NOMO-1 treated with DMSO at 0.1 percent for 48 hours (cell line): ENCODE data around the gene GRK3.
"Not testable (repeated sequence)": the region's sequence is repeated elsewhere in the genome, so short reads cannot be mapped to it uniquely, and the experiment has no call there.

ENCODE experiments used
- DNase-seq: peaks from one replicate; lab custom pipeline; 2025; ENCODE audit not compliant: unreplicated experiment; lab: John Stamatoyannopoulos, UW

GRK3 gene

DNA sequence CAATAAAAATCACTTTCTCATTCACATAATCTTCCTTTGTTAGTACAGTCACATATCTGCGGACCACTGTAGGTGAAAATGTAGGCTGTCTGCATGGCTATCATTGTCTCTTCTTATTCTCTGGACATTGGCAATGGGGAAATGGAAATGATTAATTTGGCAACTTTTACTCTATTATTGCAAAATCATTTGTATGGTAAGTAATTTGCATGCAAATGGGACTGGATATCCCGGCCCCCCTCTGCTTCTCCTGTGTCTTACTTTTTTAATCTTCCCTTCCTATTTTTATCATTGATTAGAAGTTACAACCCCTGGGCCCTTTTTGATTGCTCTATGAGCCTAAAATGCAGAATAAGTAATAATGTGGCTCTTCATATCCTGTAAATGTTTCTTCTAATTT, 6.0 kb downstream of the GRK3 start:
- DNase-seq, result peak; percentile 41

DNA sequence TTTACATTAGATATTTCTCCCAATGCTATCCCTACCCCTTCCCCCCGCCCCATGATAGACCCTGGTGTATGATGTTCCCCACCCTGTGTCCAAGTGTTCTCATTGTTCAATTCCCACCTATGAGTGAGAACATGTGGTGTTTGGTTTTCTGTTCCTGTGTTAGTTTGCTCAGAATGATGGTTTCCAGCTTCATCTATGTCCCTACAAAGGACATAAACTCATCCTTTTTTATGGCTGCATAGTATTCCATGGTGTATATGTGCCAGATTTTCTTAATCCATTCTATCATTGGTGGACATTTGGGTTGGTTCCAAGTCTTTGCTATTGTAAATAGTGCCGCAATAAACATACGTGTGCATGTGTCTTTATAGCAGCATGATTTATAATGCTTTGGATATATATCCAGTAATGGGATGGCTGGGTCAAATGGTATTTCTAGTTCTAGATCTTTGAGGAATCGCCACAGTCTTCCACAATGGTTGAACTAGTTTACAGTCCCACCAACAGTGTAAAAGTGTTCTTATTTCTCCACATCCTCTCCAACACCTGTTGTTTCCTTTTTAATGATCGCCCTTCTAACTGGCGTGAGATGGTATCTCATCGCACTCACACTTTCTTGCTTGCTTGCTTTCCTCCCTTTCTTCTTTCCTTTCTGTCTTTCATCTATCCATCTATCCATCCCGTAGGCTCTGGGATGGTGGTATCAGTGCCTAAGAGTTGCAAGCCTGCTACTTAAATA, 7.7 kb downstream of the GRK3 start:
- not testable (repeated sequence) for DNase-seq

DNA sequence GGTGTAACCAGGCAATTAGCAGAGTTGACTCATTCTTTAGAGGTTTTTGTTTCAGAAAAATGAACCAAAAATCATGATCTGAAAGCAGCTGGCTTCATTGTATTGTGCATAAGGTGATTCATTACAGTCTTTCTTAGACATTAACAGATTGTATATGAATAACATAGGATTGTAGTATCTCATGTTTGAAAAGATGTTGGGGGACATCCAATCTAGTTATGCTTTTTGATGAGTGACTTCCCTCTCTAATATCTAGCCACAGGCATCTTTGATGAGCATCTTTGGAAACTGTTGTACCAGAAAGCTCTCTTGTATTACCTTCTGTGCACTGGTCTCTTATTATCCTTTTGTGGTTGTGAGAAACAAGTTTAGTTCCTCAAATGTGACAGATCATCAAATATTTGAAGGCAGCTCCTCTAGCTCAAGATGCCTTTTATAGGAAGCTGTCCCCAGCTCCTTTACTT, 8.3 kb downstream of the GRK3 start:
- DNase-seq, result peak; percentile 80

DNA sequence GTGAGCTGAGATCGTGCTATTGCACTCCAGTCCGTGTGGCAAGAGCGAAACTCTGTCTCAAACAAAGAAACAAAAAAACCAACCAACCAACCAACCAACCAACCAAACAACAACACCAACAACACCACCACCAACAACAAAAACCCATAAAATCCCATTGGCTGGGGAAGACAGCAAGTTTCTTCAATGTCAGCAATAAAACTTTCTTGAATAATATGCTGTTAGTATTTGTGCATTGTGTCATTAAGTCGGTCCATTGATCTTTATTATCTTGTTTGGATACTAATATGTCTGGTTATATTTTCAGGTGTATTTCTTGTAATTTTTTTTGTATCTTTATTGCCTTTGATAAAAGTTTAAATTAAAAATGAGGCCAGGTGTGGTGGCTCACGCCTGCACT, 9.4 kb downstream of the GRK3 start:
- DNase-seq, result no peak

DNA sequence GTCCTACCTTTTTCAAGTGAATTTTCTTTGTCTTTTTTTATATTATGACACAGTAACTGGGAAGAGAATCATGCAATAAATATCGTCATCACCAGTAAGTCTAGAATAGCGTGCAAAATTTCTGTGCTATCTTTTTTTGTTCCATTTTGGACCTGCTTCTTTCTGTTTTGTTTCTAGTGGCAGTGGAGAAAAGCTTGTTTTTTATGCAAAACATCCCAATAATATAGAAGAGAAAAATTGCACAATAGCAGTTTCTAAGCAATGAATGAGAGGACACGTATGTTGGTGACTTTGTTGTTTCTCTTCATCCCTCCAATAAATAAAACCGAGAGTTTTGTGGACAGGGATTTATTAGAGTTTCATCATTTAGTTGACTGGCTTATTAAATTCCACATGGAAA, 10.3 kb downstream of the GRK3 start:
- no peak for DNase-seq

DNA sequence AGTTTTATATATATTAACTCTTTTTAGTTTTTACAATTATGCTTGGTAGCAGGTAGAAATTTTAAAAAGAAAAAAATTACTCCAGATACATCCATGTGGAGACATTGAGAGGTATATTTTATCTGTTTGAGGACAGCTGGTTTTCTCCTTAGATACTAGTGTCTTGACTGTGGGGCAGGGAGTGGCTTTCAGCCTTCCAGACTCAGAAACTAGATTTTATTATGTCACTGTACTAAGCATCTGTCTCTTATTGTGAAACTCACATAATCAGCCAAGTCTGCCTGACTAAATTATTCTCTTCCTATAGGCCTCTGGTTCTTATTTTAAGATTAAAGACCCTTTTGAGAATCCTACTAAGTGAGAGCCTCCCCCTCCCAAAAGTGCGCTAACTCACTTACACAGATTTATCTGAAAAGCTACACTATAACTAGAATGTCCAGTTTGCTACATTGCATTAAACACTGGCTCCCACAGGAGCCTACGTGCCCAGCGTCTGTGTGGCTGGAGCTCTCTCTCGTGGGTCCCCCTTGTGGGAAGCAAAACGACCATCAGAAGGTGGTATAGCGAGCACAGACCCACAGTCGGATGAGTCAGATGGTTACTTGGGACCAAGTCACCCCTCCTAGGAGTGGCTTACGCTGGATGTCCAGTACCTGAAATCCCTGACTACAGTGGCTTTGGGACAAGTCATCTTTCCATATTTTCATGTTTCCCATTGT, 11.4 kb downstream of the GRK3 start:
- DNase-seq, result not testable (repeated sequence)

DNA sequence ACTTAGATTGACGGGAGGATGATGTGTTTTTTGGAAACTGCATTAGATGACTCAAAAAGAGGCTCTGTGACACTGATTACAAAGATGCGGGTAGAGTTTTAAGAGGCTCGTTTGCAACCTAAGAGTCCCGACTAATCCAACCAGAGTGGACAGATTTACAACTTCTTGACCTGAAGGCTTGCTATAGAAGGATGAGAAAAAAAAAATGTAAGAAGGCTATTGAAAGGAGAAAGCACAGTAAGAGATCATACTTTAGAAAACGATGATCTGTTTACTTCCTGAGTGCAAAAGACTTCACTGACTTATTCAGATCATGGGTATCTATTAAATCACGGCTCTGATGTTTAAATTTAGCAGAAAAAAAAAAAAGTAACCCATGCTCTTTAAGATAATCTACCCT, 17.0 kb downstream of the GRK3 start:
- DNase-seq, result not testable (repeated sequence)

DNA sequence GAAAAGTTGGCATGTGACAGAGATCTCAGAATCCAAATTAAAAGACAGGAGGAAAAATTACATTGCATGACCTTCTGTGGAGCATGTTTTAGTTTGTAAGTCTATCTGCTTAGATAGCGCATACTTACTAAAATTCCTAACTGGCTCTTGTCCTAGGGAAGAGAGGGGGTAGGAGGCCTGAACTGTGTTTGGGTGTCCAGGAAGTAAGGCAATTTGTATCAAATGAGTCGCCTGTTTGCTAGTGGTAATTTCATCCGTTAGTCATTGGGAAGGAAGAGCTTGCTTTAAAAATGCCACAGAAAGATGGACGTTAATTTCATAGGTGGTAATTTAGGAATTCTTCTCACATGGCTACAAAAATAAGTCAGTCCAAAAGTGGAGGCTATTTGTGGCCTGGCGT, 18.5 kb downstream of the GRK3 start:
- DNase-seq, result no peak

DNA sequence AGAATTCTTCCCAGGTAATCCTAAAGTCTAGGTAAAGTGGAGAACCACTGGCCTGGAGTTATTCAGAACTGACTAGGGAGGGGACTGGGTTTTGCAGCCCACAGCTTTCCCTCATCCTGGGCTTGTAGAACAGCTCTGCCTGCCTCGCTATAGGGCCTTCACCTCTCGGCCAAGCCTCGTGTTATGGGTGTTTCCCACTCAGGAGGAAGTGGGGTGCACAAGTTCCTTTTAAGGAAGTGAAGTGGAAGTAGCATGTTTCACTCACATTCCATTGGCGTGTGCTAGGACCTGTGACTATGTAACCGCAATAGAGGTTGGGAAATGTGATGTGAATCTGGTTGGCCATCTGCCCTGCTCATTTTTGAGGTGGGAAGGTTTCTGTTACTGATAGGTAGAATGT, 20.5 kb downstream of the GRK3 start:
- DNase-seq, result peak; percentile 17

DNA sequence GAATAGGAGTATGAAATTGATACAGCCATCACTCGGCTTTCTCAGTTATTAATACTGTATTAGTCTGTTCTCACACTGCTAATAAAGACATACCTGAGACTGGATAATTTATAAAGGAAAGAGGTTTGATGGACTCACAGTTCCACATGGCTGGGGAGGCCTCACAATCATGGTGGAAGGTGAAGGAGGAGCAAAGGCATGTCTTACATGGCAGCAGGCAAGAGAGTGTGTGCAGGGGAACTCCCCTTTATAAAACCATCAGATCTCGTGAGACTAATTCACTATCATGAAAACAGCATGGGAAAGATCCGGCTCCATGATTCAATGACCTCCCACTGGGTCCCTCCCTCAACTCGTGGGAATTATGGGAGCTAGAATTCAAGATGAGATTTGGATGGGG, 25.2 kb downstream of the GRK3 start:
- DNase-seq, result not testable (repeated sequence)

DNA sequence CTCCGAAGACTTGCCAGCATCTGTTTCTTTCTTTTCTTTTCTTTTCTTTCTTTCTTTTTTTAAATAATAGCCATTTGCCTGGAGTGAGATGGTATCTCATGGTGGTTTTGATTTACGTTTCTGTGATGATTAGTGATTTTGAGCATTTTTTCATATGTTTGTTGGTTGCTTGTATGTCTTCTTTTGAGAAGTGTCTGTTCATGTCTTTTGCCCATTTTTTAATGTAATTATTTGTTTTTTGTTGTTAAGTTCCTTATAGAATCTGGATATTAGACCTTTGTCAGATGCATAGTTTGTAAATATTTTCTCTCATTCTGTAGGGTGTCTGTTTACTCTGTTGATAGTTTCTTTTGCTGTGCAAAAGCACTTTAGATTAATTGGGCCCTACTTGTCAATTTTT, 28.8 kb downstream of the GRK3 start:
- DNase-seq, result not testable (repeated sequence)

DNA sequence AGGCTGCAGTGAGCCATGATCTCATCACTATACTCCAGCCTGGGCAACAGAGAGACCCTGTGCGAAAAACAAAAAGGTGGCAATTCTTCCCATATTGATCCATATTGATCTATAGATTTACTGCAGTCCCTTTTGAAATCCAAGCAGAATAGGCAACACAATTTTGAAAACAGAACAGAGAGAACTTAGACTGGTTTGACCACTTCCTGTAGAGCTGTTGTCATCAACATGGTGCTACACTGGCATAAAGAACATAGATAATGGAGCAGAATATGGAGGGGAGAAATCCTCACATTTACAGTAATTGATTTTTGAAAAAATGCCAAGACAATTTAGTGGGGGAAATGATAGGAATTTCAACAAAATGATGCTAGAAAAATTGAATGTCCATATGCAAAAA, 34.1 kb downstream of the GRK3 start:
- DNase-seq, result no peak

DNA sequence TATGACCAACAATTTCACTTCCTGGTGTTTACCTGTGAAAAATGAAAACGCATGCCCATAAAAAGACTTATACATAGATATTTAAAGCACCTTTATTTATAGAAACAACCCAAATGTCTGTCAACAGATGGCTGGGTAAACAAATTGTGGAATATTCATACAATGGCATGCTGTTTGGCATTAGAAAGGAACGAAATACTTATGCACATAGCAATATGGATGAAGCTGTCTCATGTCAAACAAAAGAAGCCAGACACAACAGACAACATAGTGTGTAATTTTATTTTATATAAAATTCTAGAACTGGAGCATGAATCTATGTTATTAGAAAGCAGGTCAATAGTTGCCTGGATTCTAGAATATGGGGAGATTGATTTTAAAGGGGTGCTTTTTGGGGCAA, 38.0 kb downstream of the GRK3 start:
- no peak for DNase-seq

DNA sequence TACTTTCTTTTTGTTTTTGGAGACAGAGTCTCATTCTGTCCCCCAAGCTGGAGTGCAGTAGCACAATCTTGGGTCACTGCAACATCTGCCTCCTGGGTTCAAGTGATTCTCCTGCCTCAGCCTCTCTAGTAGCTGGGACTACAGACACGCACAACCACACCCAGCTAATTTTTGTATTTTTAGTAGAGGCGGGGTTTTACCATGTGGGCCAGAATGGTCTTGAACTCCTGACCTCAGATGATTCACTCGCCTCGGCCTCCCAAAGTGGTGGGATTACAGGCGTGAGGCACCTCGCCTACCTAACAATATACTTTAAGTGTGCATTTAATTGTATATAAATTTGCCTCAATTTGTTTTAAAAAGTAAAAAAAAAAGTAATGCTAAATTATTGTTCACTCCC, 38.4 kb downstream of the GRK3 start:
- DNase-seq, result no peak

DNA sequence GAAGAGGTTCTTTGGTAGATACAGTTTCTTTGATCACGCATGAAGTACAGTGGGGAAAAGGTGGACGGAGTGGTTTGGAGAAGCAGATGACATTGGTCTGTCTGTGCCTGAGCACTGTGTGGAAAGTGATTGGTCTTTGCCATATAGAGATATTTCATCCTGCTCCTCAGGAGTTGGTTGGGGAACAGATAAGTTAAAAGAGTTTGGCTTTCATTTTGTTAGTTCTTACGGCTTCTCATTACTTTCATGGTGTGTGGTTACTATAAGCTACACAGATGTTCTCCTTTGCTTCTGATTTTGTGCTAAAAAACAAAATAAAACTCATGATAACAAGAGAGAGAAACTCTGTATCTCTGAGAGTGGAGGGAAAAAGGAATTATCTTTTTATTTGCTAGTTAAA, 40.7 kb downstream of the GRK3 start:
- DNase-seq, result not testable (repeated sequence)

DNA sequence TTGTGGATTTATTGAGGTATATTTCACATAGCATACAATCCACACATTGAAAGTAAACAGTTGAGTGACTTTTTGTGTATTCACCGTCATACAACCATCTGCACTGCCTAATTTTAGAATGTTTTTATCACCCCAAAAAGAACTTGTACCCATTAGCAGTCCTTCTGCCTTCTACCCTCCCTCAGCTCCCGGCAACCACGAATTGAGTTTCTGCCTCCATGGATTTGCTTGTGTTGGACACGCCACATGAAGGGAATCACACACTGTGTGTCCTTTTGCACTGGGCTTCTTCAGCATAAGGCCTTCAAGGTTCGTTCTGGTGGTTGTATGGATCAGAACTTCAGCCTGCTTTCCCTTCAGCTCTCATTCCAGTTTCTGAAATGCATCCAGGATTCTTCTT, 41.1 kb downstream of the GRK3 start:
- not testable (repeated sequence) for DNase-seq

DNA sequence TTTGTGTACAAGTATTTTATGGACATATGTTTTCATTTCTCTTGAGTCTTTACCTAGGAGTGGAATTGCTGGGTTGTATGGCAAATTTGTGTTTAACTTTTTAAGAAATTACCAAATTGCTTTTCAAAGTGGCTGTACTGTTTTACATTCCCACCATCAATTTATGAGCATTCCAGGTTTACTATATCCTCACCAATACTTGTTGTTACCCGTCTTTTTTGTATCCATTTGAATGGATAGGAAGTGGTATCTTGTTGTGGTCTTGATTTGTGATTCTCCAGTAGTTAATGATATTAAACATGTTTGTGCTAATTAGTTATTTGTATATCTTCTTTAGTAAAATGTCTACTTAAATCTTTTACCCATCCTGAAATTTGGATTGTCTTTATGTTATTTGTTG, 46.8 kb downstream of the GRK3 start:
- not testable (repeated sequence) for DNase-seq

DNA sequence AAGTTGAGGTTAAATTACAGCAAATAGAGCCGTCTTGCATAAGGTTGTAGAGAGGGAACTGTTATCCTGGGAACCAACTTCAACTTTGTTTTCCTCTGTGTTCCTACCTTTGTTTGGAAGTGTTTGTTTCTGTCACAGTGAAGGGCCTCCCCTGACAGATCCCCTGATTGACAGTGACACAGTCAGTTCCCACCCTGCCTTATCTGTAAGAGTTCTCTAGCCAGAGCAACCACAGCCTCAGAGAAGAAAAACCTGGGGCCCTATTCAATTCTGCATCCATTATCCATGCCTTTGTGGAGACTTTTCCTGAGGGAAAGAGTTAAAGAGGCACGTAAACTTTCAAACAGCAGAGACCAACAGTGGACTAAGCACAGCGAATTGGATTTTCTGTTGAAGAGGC, 48.7 kb downstream of the GRK3 start:
- DNase-seq, result not testable (repeated sequence)

DNA sequence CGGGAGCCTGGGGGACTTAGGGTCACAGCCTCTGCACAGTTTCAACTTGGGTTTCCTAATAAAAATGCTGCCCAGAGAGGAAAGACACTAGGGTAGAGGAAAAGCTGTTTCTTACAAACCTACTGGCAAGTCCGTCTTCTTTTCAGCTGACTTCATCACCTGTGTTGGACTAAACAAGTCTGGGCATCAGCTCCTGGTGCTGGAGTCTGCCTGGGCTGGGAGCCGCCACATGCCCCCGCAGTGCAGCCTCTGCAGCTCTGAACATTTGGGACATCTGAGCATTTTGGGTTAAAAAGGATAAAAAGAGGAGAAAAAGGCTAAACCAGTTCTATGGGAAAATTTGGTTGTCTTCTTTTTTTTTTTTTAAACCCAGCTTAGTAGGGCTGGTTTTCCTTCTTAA, 49.1 kb downstream of the GRK3 start:
- DNase-seq, result not testable (repeated sequence)

DNA sequence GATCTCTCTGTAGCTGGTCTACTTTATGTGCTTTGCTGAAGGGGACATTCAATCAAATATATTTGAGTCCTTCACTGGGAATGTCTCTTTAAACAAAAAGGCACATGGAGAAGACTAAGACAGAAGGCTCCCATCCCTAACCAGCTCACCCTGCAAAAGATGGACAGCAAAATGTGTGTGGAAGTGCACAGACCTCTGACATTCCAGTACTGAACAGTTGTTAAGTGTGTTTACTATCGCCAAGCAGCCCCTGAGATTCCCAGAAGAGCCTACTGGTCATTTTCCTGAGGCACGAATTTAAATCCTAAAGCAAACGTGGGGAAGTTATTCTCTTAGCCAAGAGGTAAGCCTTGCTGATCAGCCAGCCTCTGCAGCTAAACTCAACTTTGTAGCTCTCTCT, 50.3 kb downstream of the GRK3 start:
- not testable (repeated sequence) for DNase-seq

DNA sequence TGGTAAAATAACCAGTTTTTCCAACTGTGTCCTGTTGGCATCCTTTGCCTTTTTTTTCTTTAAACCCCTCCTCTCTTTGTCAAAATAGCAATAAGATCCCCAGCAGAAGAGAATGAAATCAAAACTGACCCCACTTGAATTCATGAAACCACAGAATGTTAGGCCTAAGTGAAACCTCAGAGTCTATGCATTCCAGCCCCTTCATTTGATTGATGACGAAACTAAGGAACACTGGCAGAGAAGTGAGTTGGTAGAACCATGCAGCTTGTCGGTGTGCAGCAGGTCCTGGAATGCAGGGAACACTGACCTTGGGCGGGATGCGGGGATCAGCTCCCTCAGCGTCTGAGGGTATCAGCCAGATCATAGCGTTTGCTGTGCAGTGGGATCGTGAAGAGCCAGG, 57.5 kb downstream of the GRK3 start:
- no peak for DNase-seq

DNA sequence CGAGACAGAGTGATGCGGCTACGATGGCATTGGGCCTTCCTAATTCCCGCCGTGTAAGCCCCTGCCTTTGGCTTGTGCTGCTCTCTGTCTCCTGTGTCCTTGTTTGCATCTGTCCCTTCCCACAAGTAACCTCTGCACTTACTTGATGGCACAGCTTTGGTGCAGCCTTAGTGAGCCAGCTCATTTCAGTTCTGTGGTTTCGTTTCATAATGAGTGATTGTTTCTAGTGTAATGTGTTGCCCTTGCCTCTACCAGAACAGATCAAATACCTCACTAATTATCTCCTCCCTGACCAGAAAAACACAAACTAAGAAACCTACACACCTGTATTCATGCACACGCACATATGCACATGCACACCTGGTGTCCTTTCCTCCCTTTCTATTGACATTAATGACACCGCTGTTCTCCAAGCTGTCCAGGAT, 58.8 kb downstream of the GRK3 start:
- DNase-seq, result no peak

DNA sequence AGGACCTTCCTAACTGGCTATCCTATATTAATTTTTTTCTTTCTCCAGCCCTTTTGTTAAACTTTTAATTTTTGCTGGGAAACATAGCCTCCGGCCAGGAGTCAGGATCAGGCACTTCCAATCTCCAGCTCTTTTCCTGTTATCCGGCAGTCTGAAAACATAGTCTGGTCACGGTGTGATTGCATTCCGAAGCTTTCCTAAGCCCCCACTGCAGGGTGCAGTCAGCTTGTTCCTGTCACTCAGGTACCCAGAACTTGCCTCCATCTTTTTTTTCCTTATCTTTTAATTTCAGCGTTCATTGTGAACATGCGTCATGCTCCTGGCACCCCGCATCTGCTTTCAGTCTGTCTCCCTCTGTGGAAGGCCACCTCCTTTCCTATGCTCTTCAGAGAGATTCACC, 59.4 kb downstream of the GRK3 start:
- no peak for DNase-seq
